GM21360 (cell line): ENCODE results near the gene AKAP6.
"Not testable (repeated sequence)": the region's sequence is repeated elsewhere in the genome, so short reads cannot be mapped to it uniquely, and the experiment has no call there.

Experiments used
- ATAC-seq: cut with Tn5 transposase; IDR thresholded peaks from one replicate; pipeline ENCODE4 v1.9.1; 2021; ENCODE audit warnings: mild to moderate bottlenecking, moderate library complexity; ENCODE audit not compliant: unreplicated experiment

AKAP6 gene

DNA sequence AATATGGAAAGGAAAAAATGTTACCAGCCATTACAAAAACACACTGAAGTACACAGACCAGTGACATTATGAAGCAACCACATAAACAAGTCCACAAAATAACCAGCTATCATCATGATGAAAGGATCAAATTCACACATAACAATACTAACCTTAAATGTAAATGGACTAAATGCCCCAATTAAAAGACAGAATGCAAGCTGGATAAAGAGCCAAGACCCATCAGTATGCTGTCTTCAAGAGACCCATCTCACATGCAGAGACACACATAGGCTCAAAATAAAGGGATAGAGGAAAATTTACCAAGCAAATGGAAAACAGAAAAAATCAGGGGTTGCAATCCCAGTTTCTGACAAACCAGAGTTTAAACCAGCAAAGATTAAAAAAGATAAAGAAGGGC, 463.9 kb downstream of the AKAP6 start:
- not testable (repeated sequence) for ATAC-seq

DNA sequence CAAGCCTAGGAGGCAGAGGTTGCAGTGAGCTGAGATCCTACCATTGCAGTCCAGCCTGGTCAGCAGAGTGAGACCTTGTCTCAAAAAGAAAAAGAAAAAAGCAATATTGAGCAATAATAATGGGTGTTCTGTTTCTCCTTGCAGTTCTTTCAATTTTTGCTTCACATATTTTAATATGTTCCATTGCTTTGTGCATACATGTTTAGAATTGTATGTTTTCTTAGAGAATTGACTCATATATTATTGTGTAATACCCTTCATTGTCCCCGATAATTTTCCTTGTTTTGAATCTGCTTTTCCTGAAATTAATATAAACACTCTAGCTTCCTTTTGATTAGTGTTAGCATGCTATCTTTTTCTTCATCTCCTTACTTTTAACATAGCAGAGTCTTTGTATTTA, 471.2 kb downstream of the AKAP6 start:
- no peak for ATAC-seq

GRCh38 chr14:32802295-32802694, 473.2 kb downstream of the AKAP6 start:
- no peak for ATAC-seq

- ATAC-seq: no peak
Observed at GRCh38 chr14:32805979-32806378, 476.9 kb downstream of the AKAP6 start.

DNA sequence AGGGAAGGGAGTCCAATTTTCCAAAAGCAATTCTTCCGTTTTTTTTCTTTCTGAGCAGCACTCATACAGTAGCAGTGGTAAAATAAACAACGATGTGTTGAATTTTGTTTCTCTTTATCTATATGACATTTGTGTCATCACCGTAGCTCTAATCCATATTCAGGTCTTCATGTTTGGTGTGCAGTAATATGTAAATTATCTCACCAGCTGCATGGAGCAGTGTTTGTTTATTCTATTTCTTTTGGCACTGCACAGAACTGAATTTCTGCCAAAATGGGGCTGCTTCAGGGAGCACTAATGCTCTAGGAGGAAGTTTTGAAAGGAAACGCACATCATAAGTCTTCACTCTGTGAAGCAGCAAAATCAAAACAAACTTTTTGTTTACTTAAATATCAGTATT, 479.5 kb downstream of the AKAP6 start:
- ATAC-seq: no peak

DNA sequence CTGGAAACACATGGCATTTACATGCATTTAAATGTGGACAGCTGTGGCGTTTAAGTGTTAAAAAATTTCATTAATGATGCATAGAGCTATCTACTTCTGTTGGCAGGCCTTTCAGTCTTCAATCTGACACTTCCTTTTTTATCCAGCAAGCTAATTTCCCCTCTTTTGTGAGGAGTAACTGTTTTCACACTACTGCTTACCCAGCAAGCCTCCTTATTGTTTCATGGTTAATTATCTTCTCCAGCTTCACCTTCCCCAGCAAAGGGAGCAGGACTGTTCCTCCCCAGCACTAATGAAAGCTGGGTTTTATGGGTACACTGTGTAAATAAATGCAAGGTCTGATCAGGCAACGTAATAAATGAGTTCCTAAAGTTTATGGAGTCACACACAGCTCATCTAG, 480.2 kb downstream of the AKAP6 start:
- ATAC-seq: no peak

- ATAC-seq: no peak
Observed at GRCh38 chr14:32813401-32813800, 484.3 kb downstream of the AKAP6 start.

- ATAC-seq: no peak
Observed at GRCh38 chr14:32814721-32815120, 485.6 kb downstream of the AKAP6 start.

DNA sequence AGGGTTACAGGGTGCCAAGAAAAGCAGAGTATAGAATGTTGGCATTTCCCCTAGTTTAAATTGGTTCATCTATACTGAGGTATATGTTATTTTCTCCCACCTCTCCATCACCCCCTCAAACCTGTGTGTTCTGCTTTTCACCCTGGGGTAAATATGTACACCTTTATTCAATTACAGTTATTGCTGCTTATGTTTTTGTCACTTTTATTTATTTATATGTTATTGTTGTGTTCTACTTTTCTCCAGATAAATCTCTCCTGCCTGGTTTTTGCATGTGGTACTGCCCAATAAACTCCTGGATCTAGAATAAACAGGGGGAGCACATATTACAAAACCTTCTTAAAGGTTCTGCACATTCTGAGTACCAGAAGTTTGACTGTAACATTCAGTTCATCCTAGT, 487.5 kb downstream of the AKAP6 start:
- ATAC-seq: no peak

DNA sequence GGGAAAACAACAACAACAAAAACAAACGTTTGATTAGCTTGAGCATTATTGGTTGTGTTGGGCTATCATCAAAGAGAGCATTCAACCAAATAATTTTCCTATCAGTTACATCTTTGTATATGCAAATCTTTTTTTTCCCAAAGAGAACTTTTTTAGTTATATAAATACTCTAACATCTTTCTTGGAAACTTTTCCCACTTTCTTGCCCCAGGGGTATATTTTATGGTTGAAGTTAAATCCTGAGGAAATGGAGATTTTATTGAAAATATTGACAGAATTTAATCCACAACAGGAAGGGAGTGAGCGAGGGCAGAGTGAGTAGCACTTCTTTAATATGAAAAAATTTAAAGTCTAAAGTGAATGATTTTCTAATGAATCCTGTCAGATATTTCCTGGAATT, 488.7 kb downstream of the AKAP6 start:
- no peak for ATAC-seq

DNA sequence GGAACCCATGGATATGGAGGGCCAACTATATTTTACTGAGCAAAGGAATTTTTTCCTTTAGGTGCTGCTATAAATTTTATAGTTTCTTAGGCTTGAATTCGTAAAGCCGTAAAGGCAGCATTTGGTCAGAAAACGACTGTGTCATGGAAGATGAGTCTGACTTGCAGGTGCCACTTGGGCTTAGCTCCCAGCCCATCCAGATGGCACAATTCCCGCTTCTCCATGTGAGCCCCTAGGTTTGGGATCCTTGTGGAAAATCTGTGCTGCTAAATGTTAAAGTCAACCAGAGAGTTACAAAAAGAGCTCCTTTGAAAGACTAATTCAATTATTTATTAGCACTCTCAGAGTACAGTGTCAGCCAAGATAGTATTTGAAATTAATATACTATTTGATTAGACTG, 489.5 kb downstream of the AKAP6 start:
- ATAC-seq: no peak

DNA sequence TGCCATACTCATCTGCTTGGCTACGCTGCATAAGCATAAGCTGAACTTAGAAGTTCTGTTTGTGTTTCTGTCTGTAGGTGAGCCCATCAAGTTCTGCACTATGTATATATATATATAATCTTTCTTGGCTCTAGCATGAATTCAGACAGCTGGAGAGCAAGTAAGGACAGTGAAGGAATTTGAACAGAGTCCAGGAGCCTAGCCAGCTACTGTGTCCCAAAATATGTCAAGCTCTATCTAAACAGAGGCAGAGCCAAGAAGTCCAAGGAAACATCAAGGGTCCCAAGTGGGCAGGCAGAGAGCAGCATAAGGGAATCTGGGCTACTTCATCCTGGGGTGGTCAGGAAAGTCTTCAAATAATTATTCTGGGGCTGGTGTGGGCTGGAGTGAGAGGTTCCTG, 491.1 kb downstream of the AKAP6 start:
- ATAC-seq: no peak

DNA sequence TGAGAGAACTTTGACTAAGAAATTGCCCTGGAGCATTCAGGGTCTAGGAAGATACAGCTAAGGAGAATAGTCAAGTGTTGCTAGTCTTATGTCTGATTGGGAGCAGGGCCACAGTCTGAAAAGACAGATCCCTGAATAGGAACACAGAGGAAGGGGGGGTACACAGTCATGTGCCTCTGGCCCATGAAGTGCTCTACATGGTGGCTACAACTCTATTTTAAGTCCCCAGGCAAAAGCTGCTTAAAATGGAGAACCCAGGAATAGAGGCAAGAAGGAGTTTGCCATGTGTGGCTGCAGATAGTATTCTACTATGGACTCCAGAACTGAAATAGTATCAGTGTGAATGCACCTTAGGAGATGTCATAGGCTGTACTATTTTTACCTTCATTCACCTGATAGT, 491.6 kb downstream of the AKAP6 start:
- no peak for ATAC-seq

- ATAC-seq: no peak
Observed at GRCh38 chr14:32821964-32822653, 493.0 kb downstream of the AKAP6 start.

- ATAC-seq: no peak
Observed at GRCh38 chr14:32823706-32824105, 494.6 kb downstream of the AKAP6 start.

DNA sequence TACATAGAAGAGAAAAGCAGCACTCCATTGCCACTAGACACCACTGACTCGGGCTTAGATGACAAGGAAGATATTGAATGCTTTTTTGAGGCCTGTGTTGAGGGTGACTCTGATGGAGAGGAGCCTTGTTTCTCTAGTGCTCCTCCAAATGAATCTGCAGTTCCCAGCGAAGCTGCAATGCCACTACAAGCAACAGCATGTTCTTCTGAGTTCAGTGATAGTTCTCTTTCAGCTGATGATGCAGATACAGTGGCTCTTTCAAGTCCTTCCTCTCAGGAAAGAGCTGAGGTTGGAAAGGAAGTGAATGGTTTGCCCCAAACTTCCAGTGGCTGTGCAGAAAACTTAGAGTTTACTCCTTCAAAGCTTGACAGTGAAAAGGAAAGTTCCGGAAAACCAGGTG, 495.1 kb downstream of the AKAP6 start:
- ATAC-seq: no peak

DNA sequence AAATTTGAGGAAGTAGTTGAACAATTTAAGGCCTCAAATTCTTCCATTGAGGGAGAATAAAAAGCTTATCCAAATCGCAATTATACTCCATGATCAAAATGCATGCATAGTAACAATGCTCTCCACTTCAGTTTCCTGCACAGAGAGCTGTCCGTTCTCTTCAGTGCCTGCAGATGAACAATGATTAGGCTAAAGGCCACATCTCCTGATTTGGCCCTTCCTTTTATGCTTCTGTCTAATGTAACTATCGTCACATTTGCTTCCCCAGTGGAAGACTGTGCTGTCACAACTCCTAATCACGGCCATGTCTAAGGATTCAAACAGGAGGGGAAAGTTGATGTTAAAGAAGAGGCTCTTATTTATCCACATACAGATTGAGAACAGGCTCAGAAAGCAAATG, 496.0 kb downstream of the AKAP6 start:
- ATAC-seq: no peak

DNA sequence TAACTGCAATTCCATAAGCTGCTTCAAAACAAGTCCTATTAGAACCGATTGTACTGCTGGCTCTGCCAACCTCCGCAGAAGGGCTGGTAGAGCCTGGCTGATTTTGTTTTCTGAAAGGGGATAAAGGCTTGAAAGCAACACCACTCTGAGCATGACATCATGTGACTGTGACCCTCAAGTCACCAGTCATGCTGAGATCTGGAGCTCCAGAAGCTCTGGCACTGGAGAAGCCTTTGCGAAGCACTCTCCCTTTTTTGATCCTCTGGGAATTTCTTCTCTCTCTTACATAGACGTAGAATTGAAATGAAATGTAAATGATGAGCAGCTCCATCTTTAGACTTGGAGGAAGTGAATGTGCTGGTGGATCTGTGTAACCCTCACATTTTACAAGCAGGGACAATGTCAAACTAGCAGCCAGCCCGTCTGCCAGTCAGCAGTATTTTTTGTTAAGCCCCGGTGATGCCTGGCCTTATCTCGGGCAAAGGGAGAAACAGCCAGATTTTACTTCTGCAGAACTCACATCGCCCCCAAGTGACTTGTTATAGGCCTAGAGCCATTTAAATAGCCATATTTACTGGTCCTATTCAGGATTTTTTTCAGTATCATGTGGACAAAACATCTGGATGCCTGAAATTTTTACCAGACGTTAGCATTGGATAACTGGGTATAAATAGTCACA, 497.4 kb downstream of the AKAP6 start:
- no peak for ATAC-seq

DNA sequence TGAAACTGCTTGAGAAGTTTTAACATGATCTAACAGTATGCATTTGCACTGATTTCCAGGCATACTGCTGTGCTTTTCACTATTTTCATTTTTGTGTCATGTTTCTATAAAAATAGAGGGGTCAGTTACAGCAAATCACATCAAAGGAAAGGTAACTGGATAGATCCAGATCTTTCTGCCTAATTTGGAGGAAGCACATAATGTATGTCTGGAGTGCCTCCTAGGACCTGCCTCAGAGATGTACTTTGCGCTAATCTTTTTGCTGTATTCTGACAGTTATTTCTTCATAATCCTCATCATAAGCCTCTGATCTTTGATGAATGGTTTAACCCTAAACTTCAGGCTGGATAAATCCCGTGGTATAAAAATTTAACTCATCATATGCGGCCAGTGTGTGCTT, 498.4 kb downstream of the AKAP6 start:
- ATAC-seq: no peak

- ATAC-seq: no peak
Observed at GRCh38 chr14:32835924-32836323, 506.8 kb downstream of the AKAP6 start.

DNA sequence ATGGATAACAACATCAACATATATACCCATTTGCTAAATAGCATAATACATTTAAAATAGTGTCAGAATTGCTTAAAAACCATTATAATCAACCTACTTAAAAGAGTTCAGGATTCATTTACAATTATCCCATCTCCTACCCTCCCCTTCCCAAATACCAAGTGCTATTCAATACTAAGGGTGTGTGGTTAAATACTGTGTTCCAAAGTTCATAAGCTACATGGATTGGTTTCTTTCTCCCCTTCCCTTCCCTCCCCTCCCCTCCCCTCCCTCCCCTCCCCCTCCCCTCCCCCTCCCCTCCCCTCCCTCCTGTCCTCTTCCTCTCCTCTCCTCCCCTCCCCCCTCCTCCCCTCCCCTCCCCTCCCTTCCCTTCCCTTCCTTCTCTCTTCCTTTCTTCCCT, 512.6 kb downstream of the AKAP6 start:
- ATAC-seq: no peak

DNA sequence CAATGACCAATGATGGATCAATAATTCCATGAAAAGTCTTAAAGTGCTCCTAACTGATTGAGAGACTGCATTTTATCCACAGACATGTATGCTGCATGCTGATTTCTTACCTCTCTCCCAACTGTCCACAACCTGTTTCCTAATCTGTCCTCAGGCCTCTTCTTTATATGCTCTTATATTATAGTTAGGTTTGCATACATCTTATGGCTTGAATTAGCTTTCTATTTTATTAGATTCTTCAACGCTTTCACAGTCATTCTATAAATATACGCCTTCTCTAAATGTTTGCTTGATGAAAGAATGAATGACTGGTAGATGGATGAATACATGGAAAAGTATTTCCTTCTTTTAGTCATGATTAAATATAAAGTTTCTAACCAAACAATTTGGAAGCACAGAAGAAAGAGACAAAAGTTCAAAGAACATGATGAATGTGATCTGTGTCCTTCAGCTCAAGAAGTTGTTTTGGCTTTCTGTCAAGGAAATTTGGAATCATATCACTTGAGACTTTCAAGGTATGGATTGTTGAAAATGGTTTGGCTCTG, 517.8 kb downstream of the AKAP6 start:
- no peak for ATAC-seq

DNA sequence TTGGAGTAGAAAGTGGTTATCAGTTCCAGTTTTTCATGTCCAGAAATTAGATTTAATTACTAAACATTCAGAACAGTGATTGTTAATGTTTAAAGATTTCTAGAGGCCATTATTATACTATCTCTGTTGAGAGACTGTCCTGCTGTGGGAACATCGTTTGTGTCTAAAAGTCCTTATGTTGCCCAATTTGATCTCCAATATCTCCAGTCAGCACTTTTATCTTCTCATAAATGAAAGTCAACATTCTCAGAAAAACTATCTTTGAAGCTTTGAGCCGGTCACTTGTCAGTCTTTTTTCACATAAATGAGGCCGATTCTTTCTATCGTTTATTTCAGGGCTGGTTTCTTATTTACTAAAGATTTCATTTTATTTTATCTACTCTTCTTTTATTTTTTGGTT, 518.8 kb downstream of the AKAP6 start:
- no peak for ATAC-seq
